Measurements from ENCODE around the gene RHBDD3.

Gene RHBDD3

GRCh38 chr22:29312218-29313125 lies 44.7 kb upstream of the RHBDD3 start:
- H3K9me3 ChIP-seq (replicated peaks in 1 of 2; ENCODE audit: control insufficient read depth in 2 of 2, insufficient read depth in 1 of 2, low read depth in 1 of 2, low read length in 2 of 2): peaks cover 0 to 9% of the 10 kb centered on the region in 2 donors
- H2BK120ac ChIP-seq (ENCODE audit: low read depth, low read length): peak overlapping the region; percentile 40
- peaks cover 32 to 42% (median 41%) of the 10 kb centered on the region in 3 experiments for H3K27me3 ChIP-seq (ENCODE audit: control insufficient read depth in 3 of 3, insufficient read depth in 3 of 3, low read depth in 1 of 3, low read length in 3 of 3)
- peak overlapping the region; percentile 89 for H2AK5ac ChIP-seq (ENCODE audit: low read depth, low read length)
- peak overlapping the region; percentile 47 for H2BK5ac ChIP-seq (ENCODE audit: low read length)
- H4K91ac ChIP-seq (ENCODE audit: low read depth, low read length, poor library complexity): peak overlapping the region; percentile 81
- no peak overlapping the region for H3K27ac ChIP-seq (replicated peaks; ENCODE audit: low read length)
- H3K23ac ChIP-seq (ENCODE audit: low read depth, low read length, poor library complexity): peak overlapping the region; percentile 61
- WGBS, 2 donors (ENCODE audit: extremely low coverage in 2 of 2, insufficient read length in 2 of 2, insufficient replicate concordance in 1 of 2): no CpG with 5 or more reads among the region's 25 CpGs
- H3K4me2 ChIP-seq (ENCODE audit: insufficient read depth, low read length, poor library complexity, severe bottlenecking): no peak overlapping the region
- H3K18ac ChIP-seq (ENCODE audit: low read length): peak overlapping the region; percentile 92
- H2BK15ac ChIP-seq (ENCODE audit: low read length): peak overlapping the region; percentile 54
- no peak overlapping the region for H3K4ac ChIP-seq (ENCODE audit: low read length)
- no peak overlapping the region for H2AFZ ChIP-seq (ENCODE audit: low read length)
- DNase-seq (ENCODE audit: low spot score): no peak
- peak overlapping the region; percentile 50 for H3K9ac ChIP-seq (ENCODE audit: low read depth, low read length, poor library complexity)
- H3K14ac ChIP-seq (ENCODE audit: low read length): no peak overlapping the region
- H4K8ac ChIP-seq (ENCODE audit: low read depth, low read length): no peak overlapping the region
- H3K4me3 ChIP-seq (ENCODE audit: low read length in 2 of 2): no peak overlapping the region
- H2BK12ac ChIP-seq (ENCODE audit: low read length): peak overlapping the region; percentile 76
- H3K79me1 ChIP-seq (ENCODE audit: low read depth, low read length): peaks cover 4% of the 10 kb centered on the region
- H3K4me1 ChIP-seq (ENCODE audit: control insufficient read depth in 2 of 2, insufficient read depth in 1 of 2, low read depth in 1 of 2, low read length in 2 of 2): peaks cover 20 to 28% of the 10 kb centered on the region in 2 donors
- H3K36me3 ChIP-seq (replicated peaks in 1 of 2; ENCODE audit: control insufficient read depth in 2 of 2, insufficient read depth in 2 of 2, low read length in 2 of 2): no peaks in the 10 kb centered on the region

DNA sequence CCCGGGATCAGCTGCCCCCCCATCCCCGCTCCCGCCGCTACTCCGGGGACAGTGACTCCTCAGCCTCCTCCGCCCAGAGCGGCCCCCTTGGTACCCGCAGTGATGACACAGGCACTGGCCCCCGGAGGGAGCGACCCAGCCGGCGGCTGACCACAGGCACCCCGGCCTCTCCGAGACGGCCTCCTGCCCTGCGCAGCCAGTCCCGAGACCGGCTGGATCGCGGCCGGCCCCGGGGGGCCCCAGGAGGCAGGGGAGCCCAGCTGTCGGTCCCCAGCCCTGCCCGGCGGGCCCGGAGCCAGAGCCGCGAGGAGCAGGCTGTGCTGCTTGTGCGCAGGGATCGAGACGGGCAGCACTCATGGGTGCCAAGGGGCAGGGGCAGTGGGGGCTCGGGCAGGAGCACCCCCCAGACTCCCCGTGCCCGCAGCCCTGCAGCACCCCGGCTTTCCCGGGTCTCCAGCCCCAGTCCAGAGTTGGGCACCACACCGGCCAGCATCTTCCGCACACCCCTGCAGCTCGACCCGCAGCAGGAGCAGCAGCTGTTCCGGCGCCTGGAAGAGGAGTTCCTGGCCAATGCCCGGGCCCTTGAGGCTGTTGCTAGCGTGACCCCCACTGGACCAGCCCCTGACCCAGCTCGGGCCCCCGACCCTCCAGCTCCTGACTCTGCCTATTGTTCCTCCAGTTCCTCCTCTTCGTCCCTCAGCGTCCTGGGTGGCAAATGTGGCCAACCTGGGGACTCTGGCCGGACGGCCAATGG lies 43.9 kb upstream of the RHBDD3 start:
- H2AFZ ChIP-seq (ENCODE audit: low read length): peak overlapping the region; percentile 15
- peaks cover 4% of the 10 kb centered on the region for H3K79me1 ChIP-seq (ENCODE audit: low read depth, low read length)
- H3K27me3 ChIP-seq (ENCODE audit: control insufficient read depth in 3 of 3, insufficient read depth in 3 of 3, low read depth in 1 of 3, low read length in 3 of 3): peaks cover 32 to 40% (median 37%) of the 10 kb centered on the region in 3 experiments
- H3K4me3 ChIP-seq (ENCODE audit: low read length in 2 of 2): no peak overlapping the region
- peak overlapping the region; percentile 40 for H2BK120ac ChIP-seq (ENCODE audit: low read depth, low read length)
- no CpG with 5 or more reads among the region's 50 CpGs for WGBS, 2 donors (ENCODE audit: extremely low coverage in 2 of 2, insufficient read length in 2 of 2, insufficient replicate concordance in 1 of 2)
- peak overlapping the region; percentile 47 for H2BK5ac ChIP-seq (ENCODE audit: low read length)
- peak overlapping the region; percentile 89 for H2AK5ac ChIP-seq (ENCODE audit: low read depth, low read length)
- H2BK12ac ChIP-seq (ENCODE audit: low read length): peak overlapping the region; percentile 76
- no peaks in the 10 kb centered on the region for H3K36me3 ChIP-seq (replicated peaks in 1 of 2; ENCODE audit: control insufficient read depth in 2 of 2, insufficient read depth in 2 of 2, low read length in 2 of 2)
- peaks cover 0 to 8% of the 10 kb centered on the region in 2 donors for H3K9me3 ChIP-seq (replicated peaks in 1 of 2; ENCODE audit: control insufficient read depth in 2 of 2, insufficient read depth in 1 of 2, low read depth in 1 of 2, low read length in 2 of 2)
- peak overlapping the region; percentile 92 for H3K18ac ChIP-seq (ENCODE audit: low read length)
- peak overlapping the region; percentile 81 for H4K91ac ChIP-seq (ENCODE audit: low read depth, low read length, poor library complexity)
- H3K4me2 ChIP-seq (ENCODE audit: insufficient read depth, low read length, poor library complexity, severe bottlenecking): no peak overlapping the region
- peak overlapping the region; percentile 61 for H3K23ac ChIP-seq (ENCODE audit: low read depth, low read length, poor library complexity)
- H3K9ac ChIP-seq (ENCODE audit: low read depth, low read length, poor library complexity): peak overlapping the region; percentile 36
- no peak for DNase-seq (ENCODE audit: low spot score)
- peak overlapping the region; percentile 54 for H2BK15ac ChIP-seq (ENCODE audit: low read length)
- no peak overlapping the region for H3K27ac ChIP-seq (replicated peaks; ENCODE audit: low read length)
- H3K4ac ChIP-seq (ENCODE audit: low read length): no peak overlapping the region
- H4K8ac ChIP-seq (ENCODE audit: low read depth, low read length): no peak overlapping the region
- H3K14ac ChIP-seq (ENCODE audit: low read length): peak overlapping the region; percentile 51
- peaks cover 22 to 28% of the 10 kb centered on the region in 2 donors for H3K4me1 ChIP-seq (ENCODE audit: control insufficient read depth in 2 of 2, insufficient read depth in 1 of 2, low read depth in 1 of 2, low read length in 2 of 2)

- peak overlapping the region; percentile 78 for H2BK12ac ChIP-seq (ENCODE audit: low read length)
- DNase-seq (ENCODE audit: low spot score): peak; percentile 81
- peak overlapping the region; percentile 49 for H2BK15ac ChIP-seq (ENCODE audit: low read length)
- no peak overlapping the region for H3K4ac ChIP-seq (ENCODE audit: low read length)
- no peak overlapping the region for H3K23ac ChIP-seq (ENCODE audit: low read depth, low read length, poor library complexity)
- no peak overlapping the region for H3K14ac ChIP-seq (ENCODE audit: low read length)
- peak overlapping the region; percentile 89 for H2AK5ac ChIP-seq (ENCODE audit: low read depth, low read length)
- H3K27ac ChIP-seq (replicated peaks; ENCODE audit: low read length): no peak overlapping the region
- H3K4me2 ChIP-seq (ENCODE audit: insufficient read depth, low read length, poor library complexity, severe bottlenecking): peak overlapping the region; percentile 38
- H3K27me3 ChIP-seq (ENCODE audit: control insufficient read depth in 3 of 3, insufficient read depth in 3 of 3, low read depth in 1 of 3, low read length in 3 of 3): peaks cover 26 to 34% (median 29%) of the 10 kb centered on the region in 3 experiments
- peak overlapping the region; percentile 34 for H4K91ac ChIP-seq (ENCODE audit: low read depth, low read length, poor library complexity)
- H3K36me3 ChIP-seq (replicated peaks in 1 of 2; ENCODE audit: control insufficient read depth in 2 of 2, insufficient read depth in 2 of 2, low read length in 2 of 2): no peaks in the 10 kb centered on the region
- H3K9ac ChIP-seq (ENCODE audit: low read depth, low read length, poor library complexity): no peak overlapping the region
- H3K4me3 ChIP-seq (ENCODE audit: low read length in 2 of 2): peak overlapping the region in 1 of 2 donors; percentile 12
- H3K4me1 ChIP-seq (ENCODE audit: control insufficient read depth in 2 of 2, insufficient read depth in 1 of 2, low read depth in 1 of 2, low read length in 2 of 2): peaks cover 23 to 30% of the 10 kb centered on the region in 2 donors
- H2BK5ac ChIP-seq (ENCODE audit: low read length): peak overlapping the region; percentile 47
- peak overlapping the region; percentile 15 for H2AFZ ChIP-seq (ENCODE audit: low read length)
- no CpG with 5 or more reads among the region's 18 CpGs for WGBS, 2 donors (ENCODE audit: extremely low coverage in 2 of 2, insufficient read length in 2 of 2, insufficient replicate concordance in 1 of 2)
- peaks cover 0 to 5% of the 10 kb centered on the region in 2 donors for H3K9me3 ChIP-seq (replicated peaks in 1 of 2; ENCODE audit: control insufficient read depth in 2 of 2, insufficient read depth in 1 of 2, low read depth in 1 of 2, low read length in 2 of 2)
- H3K79me1 ChIP-seq (ENCODE audit: low read depth, low read length): peaks cover 4% of the 10 kb centered on the region
- peak overlapping the region; percentile 84 for H3K18ac ChIP-seq (ENCODE audit: low read length)
- H2BK120ac ChIP-seq (ENCODE audit: low read depth, low read length): peak overlapping the region; percentile 37
- no peak overlapping the region for H4K8ac ChIP-seq (ENCODE audit: low read depth, low read length)
These were observed 43.1 kb upstream of the RHBDD3 start for GRCh38 chr22:29310863-29311339.

Data from neuronal stem cell (in vitro differentiated cells).